Glutamatergic neuron (in vitro differentiated cells): Measurements from ENCODE around the gene SLC15A1. TPM values are rescaled to one million over a fixed set of nuclear protein-coding genes. Genes with fewer than 3 reads are reported as not detected.

ENCODE experiments used
- DNase-seq: peaks from one replicate; pipeline ENCODE4 v3.0.0; 2022
- H3K27ac Mint-ChIP-seq: one replicate; pipeline ENCODE4 v1.8.0; 2020; ENCODE audit warnings: mild to moderate bottlenecking, mixed read lengths, inconsistent platforms; ENCODE audit not compliant: unreplicated experiment
- H3K27me3 Mint-ChIP-seq: one replicate; pipeline ENCODE4 v1.8.0; 2020; ENCODE audit warnings: mild to moderate bottlenecking, moderate library complexity, mixed read lengths, inconsistent platforms; ENCODE audit not compliant: unreplicated experiment
- H3K36me3 Mint-ChIP-seq: one replicate; pipeline ENCODE4 v1.8.0; 2020; ENCODE audit warnings: mild to moderate bottlenecking, mixed read lengths, inconsistent platforms; ENCODE audit not compliant: unreplicated experiment
- H3K4me1 Mint-ChIP-seq: one replicate; pipeline ENCODE4 v1.8.0; 2020; ENCODE audit warnings: mild to moderate bottlenecking, low read depth, mixed read lengths, inconsistent platforms; ENCODE audit not compliant: unreplicated experiment
- H3K4me3 Mint-ChIP-seq: one replicate; pipeline ENCODE4 v1.8.0; 2020; ENCODE audit warnings: mild to moderate bottlenecking, mixed read lengths, inconsistent platforms; ENCODE audit not compliant: unreplicated experiment
- H3K9me3 Mint-ChIP-seq: one replicate; pipeline ENCODE4 v1.8.0; 2020; ENCODE audit warnings: mild to moderate bottlenecking, moderate library complexity, mixed read lengths, inconsistent platforms; ENCODE audit not compliant: unreplicated experiment
- total RNA-seq: library from RNA; stranded (reverse); fragmentation: NEBNext Ultra II Directional; extraction: Animal tissue kit (Norgen Biotek cat#: 25700); gene quantifications from one replicate; pipeline ENCODE4 v1.2.1, GENCODE V29; 2021; ENCODE audit not compliant: unreplicated experiment
- TF ChIP-seq, protein P1 (sequence below): fragments of 200-600 bp; sonication (generic); IDR thresholded peaks from one replicate; pipeline ENCODE4 v1.5.0; 2021; ENCODE audit not compliant: partially characterized antibody, unreplicated experiment

The SLC15A1 gene
- total RNA-seq, 1 donor from 2014 or later: not detected

DNA sequence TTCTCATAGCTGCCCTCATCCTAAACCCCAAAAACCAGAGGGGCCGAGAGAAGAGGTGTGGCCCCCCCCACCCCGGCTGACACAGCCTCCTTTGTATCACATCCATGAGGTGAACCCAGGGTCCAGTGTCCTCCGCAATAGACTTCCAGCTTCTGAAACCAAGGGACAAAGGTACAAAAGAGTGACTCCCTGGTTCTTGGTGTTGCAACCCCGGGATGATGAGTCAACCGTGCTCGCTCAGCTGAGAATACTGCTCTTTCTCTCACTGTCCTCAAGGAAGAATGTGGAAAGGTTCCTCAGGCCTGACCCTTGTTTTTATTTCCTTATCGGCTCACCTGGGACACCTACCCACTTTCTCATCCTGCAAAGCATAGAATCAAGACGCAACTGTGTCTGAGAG lies 5.5 kb downstream of the SLC15A1 start:
- no peaks in the 10 kb centered on the region for H3K36me3 Mint-ChIP-seq
- peaks cover 1% of the 10 kb centered on the region for H3K4me1 Mint-ChIP-seq
- DNase-seq: no peak
- H3K27me3 Mint-ChIP-seq: peaks cover 9% of the 10 kb centered on the region
- no peak overlapping the region for H3K4me3 Mint-ChIP-seq
- H3K9me3 Mint-ChIP-seq: no peaks in the 10 kb centered on the region
- no peak overlapping the region for H3K27ac Mint-ChIP-seq
- TF ChIP-seq, protein P1, sequence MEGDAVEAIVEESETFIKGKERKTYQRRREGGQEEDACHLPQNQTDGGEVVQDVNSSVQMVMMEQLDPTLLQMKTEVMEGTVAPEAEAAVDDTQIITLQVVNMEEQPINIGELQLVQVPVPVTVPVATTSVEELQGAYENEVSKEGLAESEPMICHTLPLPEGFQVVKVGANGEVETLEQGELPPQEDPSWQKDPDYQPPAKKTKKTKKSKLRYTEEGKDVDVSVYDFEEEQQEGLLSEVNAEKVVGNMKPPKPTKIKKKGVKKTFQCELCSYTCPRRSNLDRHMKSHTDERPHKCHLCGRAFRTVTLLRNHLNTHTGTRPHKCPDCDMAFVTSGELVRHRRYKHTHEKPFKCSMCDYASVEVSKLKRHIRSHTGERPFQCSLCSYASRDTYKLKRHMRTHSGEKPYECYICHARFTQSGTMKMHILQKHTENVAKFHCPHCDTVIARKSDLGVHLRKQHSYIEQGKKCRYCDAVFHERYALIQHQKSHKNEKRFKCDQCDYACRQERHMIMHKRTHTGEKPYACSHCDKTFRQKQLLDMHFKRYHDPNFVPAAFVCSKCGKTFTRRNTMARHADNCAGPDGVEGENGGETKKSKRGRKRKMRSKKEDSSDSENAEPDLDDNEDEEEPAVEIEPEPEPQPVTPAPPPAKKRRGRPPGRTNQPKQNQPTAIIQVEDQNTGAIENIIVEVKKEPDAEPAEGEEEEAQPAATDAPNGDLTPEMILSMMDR: no peak

DNA sequence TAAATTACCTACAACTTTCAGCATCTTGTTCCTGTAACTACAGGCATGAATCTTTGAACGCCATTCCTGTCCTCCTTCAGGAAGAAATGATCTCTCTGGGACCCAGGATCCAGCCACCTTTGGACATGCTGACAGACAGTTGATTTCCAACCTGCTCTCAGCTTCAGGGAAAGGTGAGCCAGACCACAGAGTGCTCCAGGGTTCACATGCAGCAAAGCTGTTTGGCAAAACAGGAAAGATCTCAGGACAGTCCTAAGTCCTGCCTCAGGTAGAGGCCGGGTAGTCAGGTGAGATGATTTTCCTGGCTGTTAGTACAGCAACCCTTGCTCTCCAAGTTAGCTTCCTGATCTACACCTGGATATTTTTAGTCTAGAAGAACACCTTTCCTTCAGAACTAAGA lies 9.1 kb downstream of the SLC15A1 start:
- H3K27ac Mint-ChIP-seq: no peak overlapping the region
- H3K9me3 Mint-ChIP-seq: peaks cover 2% of the 10 kb centered on the region
- peaks cover 5% of the 10 kb centered on the region for H3K27me3 Mint-ChIP-seq

DNA sequence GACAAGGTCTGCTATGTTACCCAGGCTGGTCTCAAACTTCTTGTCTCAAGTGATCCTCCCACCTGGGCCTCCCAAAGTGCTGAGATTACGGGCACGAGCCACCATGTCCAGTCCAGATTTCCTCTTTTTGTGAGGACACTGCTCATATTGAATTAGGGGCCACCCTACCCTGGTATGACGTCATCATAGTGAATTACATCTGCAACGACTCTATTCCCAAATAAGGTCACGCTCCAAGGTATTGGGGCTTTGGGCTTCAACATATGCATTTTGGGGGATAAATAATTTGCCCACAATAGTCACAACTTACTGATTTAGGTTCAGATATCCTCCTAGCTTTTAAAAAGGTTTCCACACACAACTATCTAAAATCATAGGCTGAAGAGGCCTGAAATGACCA lies 9.5 kb downstream of the SLC15A1 start:
- Mint-ChIP-seq H3K36me3 (peaks cover 12% of the 10 kb centered on the region), H3K9me3 (peaks cover 2% of the 10 kb centered on the region), H3K4me3 (no peak overlapping the region), H3K27me3 (peaks cover 5% of the 10 kb centered on the region), H3K4me1 (no peaks in the 10 kb centered on the region), H3K27ac (no peak overlapping the region)
- TF ChIP-seq, protein P1: no peak
- DNase-seq: no peak

More for the DNA sequence above, 9.1 kb downstream of the SLC15A1 start:
- TF ChIP-seq, protein P1: no peak
- peaks cover 12% of the 10 kb centered on the region for H3K36me3 Mint-ChIP-seq
- DNase-seq: no peak
- H3K4me1 Mint-ChIP-seq: no peaks in the 10 kb centered on the region
- no peak overlapping the region for H3K4me3 Mint-ChIP-seq

DNA sequence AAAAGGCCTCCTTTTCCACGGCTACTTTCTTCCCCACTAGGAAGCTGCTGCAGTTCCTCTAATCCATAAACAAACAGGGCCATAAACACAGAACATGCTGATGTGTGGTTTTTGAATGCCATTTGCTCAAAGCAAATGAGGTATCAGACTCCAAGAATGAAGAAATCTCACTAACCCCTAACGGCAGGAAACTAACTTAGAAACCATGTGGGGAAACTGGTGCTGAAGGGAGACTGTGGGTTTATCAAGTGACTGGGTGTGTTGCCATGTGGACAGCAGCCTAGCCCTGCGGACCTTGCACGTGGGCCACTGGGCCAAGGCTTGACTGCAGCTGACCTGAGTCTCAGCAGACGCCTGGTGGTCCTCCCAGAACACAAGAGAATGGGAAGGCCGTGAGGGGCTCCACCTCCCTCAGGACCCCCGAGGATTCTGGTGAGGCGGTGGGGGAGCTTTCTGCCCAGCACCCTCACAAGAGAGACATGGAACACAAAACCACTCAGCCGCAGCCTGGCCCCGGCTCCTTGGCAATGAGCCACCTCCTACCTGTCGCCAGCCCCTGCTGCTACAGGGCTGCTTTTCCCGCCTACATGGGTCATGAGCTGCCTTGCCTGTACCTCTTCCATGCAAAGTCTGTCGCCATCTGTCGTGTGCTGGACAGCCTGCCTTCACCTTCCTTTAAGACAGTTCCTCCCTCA lies 10.6 kb downstream of the SLC15A1 start:
- TF ChIP-seq, protein P1: no peak
- Mint-ChIP-seq H3K36me3 (peaks cover 12% of the 10 kb centered on the region), H3K4me1 (no peaks in the 10 kb centered on the region), H3K27me3 (peaks cover 4% of the 10 kb centered on the region), H3K27ac (no peak overlapping the region), H3K9me3 (peaks cover 2% of the 10 kb centered on the region), H3K4me3 (no peak overlapping the region)
- no peak for DNase-seq

DNA sequence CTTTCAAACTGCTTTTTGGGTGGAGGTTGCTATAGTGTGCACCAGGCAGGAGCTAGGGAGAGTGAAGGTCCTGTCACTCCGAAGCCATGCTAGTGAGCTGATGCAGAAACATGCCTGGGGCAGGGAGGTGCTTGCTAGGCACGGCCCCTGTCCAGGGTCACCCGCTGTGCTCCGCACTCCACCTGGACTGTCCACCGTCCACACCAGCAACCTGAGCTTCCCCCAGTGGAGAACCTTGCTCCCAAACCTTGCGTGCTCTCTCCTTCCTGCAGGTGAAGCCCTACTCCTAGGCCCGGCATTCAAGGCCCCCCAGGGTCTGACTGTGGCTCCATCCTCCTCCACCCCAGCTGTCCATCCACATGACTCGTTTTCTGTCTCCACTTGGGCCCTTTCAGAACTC lies 12.3 kb downstream of the SLC15A1 start:
- no peaks in the 10 kb centered on the region for H3K4me1 Mint-ChIP-seq
- peaks cover 4% of the 10 kb centered on the region for H3K27me3 Mint-ChIP-seq
- H3K27ac Mint-ChIP-seq: no peak overlapping the region
- no peak for DNase-seq
- peaks cover 3% of the 10 kb centered on the region for H3K9me3 Mint-ChIP-seq
- peaks cover 12% of the 10 kb centered on the region for H3K36me3 Mint-ChIP-seq
- TF ChIP-seq, protein P1: no peak
- H3K4me3 Mint-ChIP-seq: no peak overlapping the region
